Stomach smooth muscle (tissue), 2 donors: Measurements from ENCODE around the gene FBXO28.

ENCODE experiments used
- H3K27ac ChIP-seq: one replicate; pipeline ENCODE4 v1.7.0; 2013; ENCODE audit warnings: mild to moderate bottlenecking, low read length, inconsistent platforms
- H3K27me3 ChIP-seq, 2 donors: one replicate each; pipeline ENCODE4 v1.7.0; 2013; ENCODE audit warnings: low read length in 2 of 2; ENCODE audit not compliant: insufficient read depth in 2 of 2, control insufficient read depth in 1 of 2
- H3K36me3 ChIP-seq, 2 donors: one replicate each; pipeline ENCODE4 v1.7.0; 2013; ENCODE audit warnings: low read length in 2 of 2; ENCODE audit not compliant: control insufficient read depth in 2 of 2, insufficient read depth in 2 of 2
- H3K4me1 ChIP-seq: one replicate; pipeline ENCODE4 v1.7.0; 2013; ENCODE audit warnings: low read length; ENCODE audit not compliant: control insufficient read depth, insufficient read depth
- H3K4me3 ChIP-seq, 2 donors: one replicate each; pipeline ENCODE4 v1.7.0; 2013; ENCODE audit warnings: low read length in 2 of 2
- H3K9ac ChIP-seq, 2 donors: one replicate each; pipeline ENCODE4 v1.7.0; 2013; ENCODE audit warnings: low read length in 2 of 2, mild to moderate bottlenecking in 1 of 2
- H3K9me3 ChIP-seq, 2 donors: one replicate each; pipeline ENCODE4 v1.7.0; 2013; ENCODE audit warnings: low read length in 2 of 2; ENCODE audit not compliant: control insufficient read depth in 2 of 2
- donor health status: healthy.
- donor health status: Pancreatic carcinoma.

The FBXO28 gene

DNA sequence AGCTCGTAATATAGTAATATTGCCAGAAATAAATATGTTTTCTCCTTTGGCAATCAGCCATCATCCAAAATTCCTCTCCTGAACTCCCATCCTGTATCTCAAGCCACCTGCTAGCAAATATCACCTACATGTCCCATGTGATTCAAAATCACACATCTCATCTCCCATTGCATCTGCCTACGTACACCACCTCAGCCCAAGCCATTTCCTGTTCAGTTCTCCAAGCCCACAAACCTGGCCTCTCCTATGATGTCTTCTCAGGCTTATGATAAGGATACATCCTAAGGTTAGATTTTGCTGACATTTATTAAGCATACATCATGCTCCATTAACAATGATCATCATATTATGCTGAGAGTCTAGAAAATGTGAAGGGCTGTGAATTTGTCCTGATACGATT is 37.2 kb downstream of the FBXO28 start:
- Histone ChIP-seq H3K27ac (no peak overlapping the region), H3K36me3 (no peaks in the 10 kb centered on the region), H3K9ac (no peak overlapping the region), H3K27me3 (no peaks in the 10 kb centered on the region), H3K4me1 (no peaks in the 10 kb centered on the region), H3K9me3 (no peaks in the 10 kb centered on the region), H3K4me3 (no peak overlapping the region)

DNA sequence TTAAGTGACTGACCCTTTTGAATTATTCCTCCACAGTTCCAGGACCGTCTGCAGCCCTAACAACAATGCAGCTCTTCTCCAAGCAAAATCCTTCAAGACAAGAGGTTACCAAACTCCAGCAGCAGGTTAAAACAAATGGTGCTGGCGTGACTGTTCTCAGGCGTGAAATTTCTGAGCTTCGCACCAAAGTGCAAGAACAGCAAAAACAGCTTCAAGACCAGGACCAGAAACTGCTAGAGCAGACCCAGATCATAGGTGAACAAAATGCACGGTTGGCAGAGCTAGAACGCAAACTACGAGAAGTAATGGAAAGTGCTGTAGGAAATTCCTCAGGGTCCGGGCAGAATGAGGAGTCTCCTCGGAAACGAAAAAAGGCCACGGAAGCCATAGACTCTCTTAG is 43.4 kb downstream of the FBXO28 start:
- peaks cover 13 to 21% of the 10 kb centered on the region in 2 donors for H3K36me3 ChIP-seq
- H3K4me3 ChIP-seq = no peak overlapping the region
- no peak overlapping the region for H3K27ac ChIP-seq
- no peaks in the 10 kb centered on the region for H3K27me3 ChIP-seq
- no peaks in the 10 kb centered on the region for H3K4me1 ChIP-seq
- H3K9ac ChIP-seq = no peak overlapping the region
- H3K9me3 ChIP-seq = no peaks in the 10 kb centered on the region

GRCh38 chr1:224159541-224159940 is 45.6 kb downstream of the FBXO28 start:
- no peak overlapping the region for H3K9ac ChIP-seq
- no peaks in the 10 kb centered on the region for H3K4me1 ChIP-seq
- H3K36me3 ChIP-seq = peaks cover 13 to 21% of the 10 kb centered on the region in 2 donors
- H3K4me3 ChIP-seq = no peak overlapping the region
- no peak overlapping the region for H3K27ac ChIP-seq
- no peaks in the 10 kb centered on the region for H3K9me3 ChIP-seq
- H3K27me3 ChIP-seq = no peaks in the 10 kb centered on the region

DNA sequence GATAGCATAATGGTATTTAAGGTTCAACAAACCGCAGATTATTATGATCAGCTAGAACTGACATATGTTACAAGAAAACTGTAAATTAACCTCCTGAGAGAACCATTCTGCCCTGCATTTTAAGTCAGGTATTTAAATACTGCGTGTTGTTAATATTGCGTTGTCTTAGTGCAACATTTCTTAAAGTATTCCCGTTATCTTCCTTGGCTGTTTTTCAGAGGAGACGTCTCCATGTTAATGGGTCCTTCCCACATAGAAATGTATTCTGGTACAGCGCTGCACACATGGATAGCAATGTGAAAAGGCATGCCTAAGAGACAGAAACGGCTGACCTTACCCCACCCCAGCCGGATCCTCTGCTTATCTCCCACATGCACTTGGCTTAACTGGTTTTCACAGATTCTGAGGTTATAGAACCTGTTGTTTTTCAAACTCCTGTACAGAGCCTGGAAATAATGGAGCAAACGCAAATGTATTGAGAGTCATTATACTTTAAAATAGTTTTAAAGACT is 46.3 kb downstream of the FBXO28 start:
- Histone ChIP-seq H3K9me3 (no peaks in the 10 kb centered on the region), H3K27me3 (no peaks in the 10 kb centered on the region), H3K9ac (no peak overlapping the region), H3K36me3 (peaks cover 13 to 21% of the 10 kb centered on the region in 2 donors), H3K27ac (no peak overlapping the region), H3K4me1 (no peaks in the 10 kb centered on the region), H3K4me3 (no peak overlapping the region)

GRCh38 chr1:224162768-224163167 is 48.9 kb downstream of the FBXO28 start:
- Histone ChIP-seq H3K9ac (no peak overlapping the region), H3K36me3 (peaks cover 7 to 13% of the 10 kb centered on the region in 2 donors), H3K27ac (no peak overlapping the region)

DNA sequence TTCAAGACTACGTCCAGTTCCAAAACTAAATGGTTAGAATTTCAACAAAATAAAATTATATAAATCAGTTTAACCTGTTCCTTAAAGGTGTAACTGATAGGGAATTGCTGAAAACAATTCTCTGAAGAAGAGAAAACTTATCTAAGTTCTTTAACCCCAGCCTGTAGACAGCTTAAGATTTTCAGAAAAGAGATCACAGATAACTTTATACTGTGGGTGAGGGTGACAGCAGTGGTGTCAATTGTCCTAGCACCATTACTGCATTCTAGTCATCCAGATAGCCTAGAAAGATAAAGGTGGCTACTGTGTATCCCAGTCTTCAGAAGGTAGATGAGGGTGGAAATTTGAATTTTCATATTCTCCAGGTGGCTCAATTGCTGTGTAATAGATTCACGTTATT is 49.4 kb downstream of the FBXO28 start:
- H3K4me3 ChIP-seq = no peak overlapping the region
- H3K4me1 ChIP-seq = no peaks in the 10 kb centered on the region
- no peaks in the 10 kb centered on the region for H3K9me3 ChIP-seq
- H3K27ac ChIP-seq = no peak overlapping the region
- no peaks in the 10 kb centered on the region for H3K27me3 ChIP-seq
- no peak overlapping the region for H3K9ac ChIP-seq
- peaks cover 5 to 8% of the 10 kb centered on the region in 2 donors for H3K36me3 ChIP-seq

More at GRCh38 chr1:224162768-224163167, 48.9 kb downstream of the FBXO28 start:
- Histone ChIP-seq H3K4me3 (no peak overlapping the region), H3K4me1 (no peaks in the 10 kb centered on the region), H3K9me3 (no peaks in the 10 kb centered on the region), H3K27me3 (no peaks in the 10 kb centered on the region)

- Histone ChIP-seq H3K4me1 (peaks cover 2% of the 10 kb centered on the region), H3K27me3 (no peaks in the 10 kb centered on the region), H3K4me3 (peak overlapping the region in 1 of 2 donors; percentile 15), H3K27ac (no peak overlapping the region), H3K36me3 (no peaks in the 10 kb centered on the region), H3K9ac (peak overlapping the region in 1 of 2 donors; percentile 13), H3K9me3 (no peaks in the 10 kb centered on the region)
These were observed 55.0 kb downstream of the FBXO28 start for GRCh38 chr1:224168859-224169380.

DNA sequence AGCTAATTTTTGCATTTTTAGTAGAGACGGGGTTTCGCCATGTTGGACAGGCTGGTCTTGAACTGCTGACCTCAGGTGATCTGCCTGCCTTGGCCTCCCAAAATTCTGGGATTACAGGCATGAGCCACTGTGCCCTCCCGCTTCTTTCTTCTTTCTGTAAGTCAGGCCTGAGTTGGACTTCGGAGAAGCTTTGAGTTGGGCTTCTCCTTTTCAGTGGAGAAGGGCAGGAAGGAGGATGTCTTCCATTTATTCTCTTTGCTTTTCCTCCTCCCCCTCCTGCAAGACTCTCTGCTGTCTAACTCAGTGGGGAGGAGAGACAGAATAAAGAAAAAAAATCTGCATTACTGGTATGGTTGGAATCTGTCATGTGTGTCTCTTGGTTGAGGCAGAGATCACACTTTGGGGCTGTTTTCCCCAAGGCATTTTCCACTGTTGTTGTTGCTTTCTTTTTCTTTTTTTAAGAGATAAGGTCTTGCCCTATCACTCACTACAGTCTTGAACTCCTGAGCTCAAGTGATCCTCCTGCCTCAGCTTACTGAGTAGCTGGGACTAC is 55.9 kb downstream of the FBXO28 start:
- no peak overlapping the region for H3K9ac ChIP-seq
- H3K4me1 ChIP-seq = peaks cover 2% of the 10 kb centered on the region
- H3K4me3 ChIP-seq = no peak overlapping the region
- no peaks in the 10 kb centered on the region for H3K27me3 ChIP-seq
- no peak overlapping the region for H3K27ac ChIP-seq
- no peaks in the 10 kb centered on the region for H3K36me3 ChIP-seq
- H3K9me3 ChIP-seq = no peaks in the 10 kb centered on the region

- Histone ChIP-seq H3K4me1 (peaks cover 2% of the 10 kb centered on the region), H3K9ac (no peak overlapping the region), H3K27ac (no peak overlapping the region), H3K36me3 (no peaks in the 10 kb centered on the region), H3K4me3 (no peak overlapping the region), H3K27me3 (no peaks in the 10 kb centered on the region), H3K9me3 (no peaks in the 10 kb centered on the region)
These were observed 56.4 kb downstream of the FBXO28 start for GRCh38 chr1:224170343-224170742.

DNA sequence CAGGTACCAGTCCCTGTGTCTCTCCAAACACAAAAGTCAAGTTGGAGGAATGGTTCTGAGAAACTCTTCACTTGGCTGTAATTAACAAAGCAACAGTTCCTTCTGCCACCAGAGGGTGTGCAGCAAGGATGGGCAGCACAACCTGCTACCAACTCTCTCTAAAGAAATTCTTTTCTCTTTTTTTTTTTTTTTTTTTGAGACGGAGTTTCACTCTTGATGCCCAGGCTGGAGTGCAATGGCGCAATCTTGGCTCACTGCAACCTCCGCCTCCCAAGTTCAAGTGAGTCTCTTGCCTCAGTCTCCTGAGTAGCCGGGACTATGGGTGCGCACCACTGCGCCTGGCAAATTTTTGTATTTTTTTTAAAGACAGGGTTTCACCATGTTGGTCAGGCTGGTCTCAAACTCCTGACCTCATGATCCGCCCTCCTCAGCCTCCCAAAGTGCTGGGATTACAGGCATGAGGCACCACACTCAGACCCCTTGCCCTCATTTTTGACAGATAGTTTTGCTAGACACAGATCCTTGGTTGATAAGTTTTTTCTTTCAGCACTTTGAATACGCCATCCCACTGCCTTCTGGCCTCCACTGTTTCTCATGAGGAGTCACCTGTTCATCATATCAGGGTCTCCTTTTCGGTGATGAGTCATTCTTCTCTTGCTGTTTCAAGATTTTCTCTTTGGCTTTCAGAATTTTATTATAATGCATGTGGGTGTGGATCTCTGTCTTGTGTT is 57.0 kb downstream of the FBXO28 start:
- H3K4me1 ChIP-seq = peaks cover 2% of the 10 kb centered on the region
- H3K4me3 ChIP-seq = no peak overlapping the region
- no peaks in the 10 kb centered on the region for H3K36me3 ChIP-seq
- H3K27ac ChIP-seq = no peak overlapping the region
- H3K9ac ChIP-seq = no peak overlapping the region
- no peaks in the 10 kb centered on the region for H3K27me3 ChIP-seq
- no peaks in the 10 kb centered on the region for H3K9me3 ChIP-seq

DNA sequence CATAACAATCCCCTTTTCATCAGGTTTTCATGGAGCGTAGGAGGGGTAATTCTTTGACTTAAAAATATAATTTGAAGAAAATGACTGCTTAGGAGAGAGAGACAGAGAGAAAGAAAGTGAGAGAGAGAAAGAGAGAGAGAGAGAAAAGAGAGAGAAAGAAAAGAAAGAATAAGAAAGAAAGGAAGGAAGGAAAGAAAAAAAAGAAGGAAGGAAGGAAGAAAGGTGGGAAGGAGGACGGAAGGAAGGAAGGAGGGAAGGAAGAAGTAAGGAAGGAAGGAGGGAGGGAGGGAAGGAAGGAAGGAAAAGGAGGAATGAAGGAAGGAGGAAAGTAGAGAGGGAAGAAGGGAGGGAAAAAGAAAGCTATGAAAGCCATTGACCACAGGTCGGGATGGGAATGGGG is 58.3 kb downstream of the FBXO28 start:
- Histone ChIP-seq H3K36me3 (no peaks in the 10 kb centered on the region), H3K9me3 (no peaks in the 10 kb centered on the region), H3K27me3 (no peaks in the 10 kb centered on the region), H3K9ac (no peak overlapping the region), H3K4me3 (no peak overlapping the region), H3K4me1 (peaks cover 2% of the 10 kb centered on the region), H3K27ac (no peak overlapping the region)
